Keratinocyte (primary cell): ENCODE results near the gene ABI3BP.

Experiments used
- EZH2 ChIP-seq: IDR thresholded peaks from one replicate; pipeline ENCODE4 v1.6.1; 2012; ENCODE audit warnings: inconsistent platforms, mild to moderate bottlenecking, low read length, moderate library complexity
- TF ChIP-seq, protein P1 (sequence below), 3 experiments: IDR thresholded peaks in 1 of 3; conservative IDR thresholded peaks in 1 of 3; optimal IDR thresholded peaks in 1 of 3; 2 replicates in 2 of 3; 3 replicates in 1 of 3; pipeline versions ENCODE3 to v1.5.1; 2011; ENCODE audit warnings: low read length in 3 of 3, mild to moderate bottlenecking in 3 of 3, moderate library complexity in 2 of 3, control low read depth in 1 of 3, inconsistent platforms in 1 of 3; ENCODE audit not compliant: insufficient read depth in 2 of 3; ENCODE audit errors: extremely low read depth in 1 of 3

DNA sequence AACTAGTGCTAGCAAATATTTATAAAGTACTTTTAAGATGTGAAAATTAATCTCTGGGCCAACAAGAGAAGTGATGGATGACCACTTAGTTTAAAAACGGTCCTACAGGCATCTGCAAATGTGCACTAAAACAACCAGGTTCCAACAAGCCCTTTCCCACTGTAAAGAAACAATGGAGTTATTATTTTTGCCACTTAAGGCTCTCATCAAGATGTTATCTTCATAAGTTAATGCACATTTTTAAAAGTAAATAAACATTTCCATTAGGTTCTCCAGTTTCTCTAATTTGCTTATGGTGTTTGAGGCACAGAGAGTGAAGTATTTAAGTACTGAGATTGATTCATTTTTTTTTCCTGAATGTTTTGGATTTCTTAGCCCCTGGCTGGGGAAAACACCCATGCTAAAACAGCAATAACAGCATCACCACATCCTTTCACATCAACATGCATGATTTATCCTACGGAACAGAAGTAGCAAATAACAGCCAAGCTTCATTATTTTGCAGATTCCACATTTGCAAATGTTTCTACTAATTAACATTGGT, 20.8 kb downstream of the ABI3BP start:
- TF ChIP-seq, protein P1, sequence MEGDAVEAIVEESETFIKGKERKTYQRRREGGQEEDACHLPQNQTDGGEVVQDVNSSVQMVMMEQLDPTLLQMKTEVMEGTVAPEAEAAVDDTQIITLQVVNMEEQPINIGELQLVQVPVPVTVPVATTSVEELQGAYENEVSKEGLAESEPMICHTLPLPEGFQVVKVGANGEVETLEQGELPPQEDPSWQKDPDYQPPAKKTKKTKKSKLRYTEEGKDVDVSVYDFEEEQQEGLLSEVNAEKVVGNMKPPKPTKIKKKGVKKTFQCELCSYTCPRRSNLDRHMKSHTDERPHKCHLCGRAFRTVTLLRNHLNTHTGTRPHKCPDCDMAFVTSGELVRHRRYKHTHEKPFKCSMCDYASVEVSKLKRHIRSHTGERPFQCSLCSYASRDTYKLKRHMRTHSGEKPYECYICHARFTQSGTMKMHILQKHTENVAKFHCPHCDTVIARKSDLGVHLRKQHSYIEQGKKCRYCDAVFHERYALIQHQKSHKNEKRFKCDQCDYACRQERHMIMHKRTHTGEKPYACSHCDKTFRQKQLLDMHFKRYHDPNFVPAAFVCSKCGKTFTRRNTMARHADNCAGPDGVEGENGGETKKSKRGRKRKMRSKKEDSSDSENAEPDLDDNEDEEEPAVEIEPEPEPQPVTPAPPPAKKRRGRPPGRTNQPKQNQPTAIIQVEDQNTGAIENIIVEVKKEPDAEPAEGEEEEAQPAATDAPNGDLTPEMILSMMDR (optimal IDR thresholded peaks at IDR 0.05 in 1 of 3, IDR thresholded peaks at IDR 0.05 in 1 of 3, conservative IDR thresholded peaks at IDR 0.05 in 1 of 3; ENCODE audit: extremely low read depth in 1 of 3, insufficient read depth in 2 of 3, low read length in 3 of 3) = no peak
- no peak for TF ChIP-seq EZH2
